K562 (cell line): Measurements from ENCODE around the gene BRD3OS. TPM values are rescaled to one million over a fixed set of nuclear protein-coding genes. Genes with fewer than 3 reads are reported as not detected.

ENCODE experiments used
- MYC ChIP-seq, 2 experiments: fragments of 250-450 bp in 1 of 2; sonication (Bioruptor Pico) in 1 of 2; IDR thresholded peaks; 2 replicates each; pipeline versions ENCODE4 v1.5.1 to v1.6.1; 2012 to 2021; ENCODE audit warnings: low read depth in 2 of 2, borderline replicate concordance in 1 of 2, improper control_type of control experiment in 1 of 2, low read length in 1 of 2, mild to moderate bottlenecking in 1 of 2, moderate library complexity in 1 of 2
- NCOA2 ChIP-seq, 2 experiments: fragments of 450-650 bp; IDR thresholded peaks; 2 replicates each; pipeline ENCODE4 v1.6.1; 2018; ENCODE audit warnings: mild to moderate bottlenecking in 2 of 2, moderate library complexity in 1 of 2; ENCODE audit not compliant: partially characterized antibody in 2 of 2
- NR2C1 ChIP-seq, 2 experiments: fragments of 450-650 bp; IDR thresholded peaks; 2 replicates each; pipeline ENCODE4 v1.6.1; 2017; ENCODE audit warnings: mild to moderate bottlenecking in 2 of 2, antibody characterized with exemption in 1 of 2, inconsistent platforms in 1 of 2, missing compliant biosample characterization in 1 of 2, missing genetic modification characterization in 1 of 2
- PCBP2 ChIP-seq: fragments of 200-400 bp; formaldehyde crosslinking; IDR thresholded peaks from 2 replicates; pipeline ENCODE4 v1.6.1; 2018; ENCODE audit warnings: low read length, low read depth, mild to moderate bottlenecking, moderate library complexity; ENCODE audit not compliant: poor library complexity, severe bottlenecking
- PURB ChIP-seq: sonication (generic); formaldehyde crosslinking; IDR thresholded peaks from 2 replicates; pipeline ENCODE4 v1.9.0; 2021; ENCODE audit warnings: low read depth, mild to moderate bottlenecking, missing genetic modification reagents
- SNRNP70 ChIP-seq: fragments of 200-400 bp; formaldehyde crosslinking; optimal IDR thresholded peaks from 2 replicates; pipeline ENCODE3; 2017; ENCODE audit warnings: low read depth, low read length
- TAF1 ChIP-seq: IDR thresholded peaks from 2 replicates; pipeline ENCODE4 v1.6.1; 2011; ENCODE audit warnings: mild to moderate bottlenecking, low read length, moderate library complexity; ENCODE audit not compliant: insufficient read depth, control insufficient read depth, severe bottlenecking; ENCODE audit errors: extremely low read depth
- polyA plus RNA-seq, 8 experiments: library from polyadenylated mRNA; depleted of rRNA in 4 of 8; stranded (reverse) in 5 of 8; unstranded in 3 of 8; fragments of >200 nt; fragmentation: Nextera tagmentation in 2 of 8; fragmentation: Illumina TruSeq in 1 of 8; extraction: Ambion mirVana in 2 of 8; extraction: Trizol in 1 of 8; gene quantifications; 2 replicates each; pipeline versions ENCODE4 v1.2.1 to v1.2.3, GENCODE V29; 2011 to 2014; ENCODE audit warnings: inconsistent platforms in 1 of 8, missing spikeins in 1 of 8
- total RNA-seq, 7 experiments: library from RNA; depleted of rRNA in 6 of 7; stranded (reverse); fragments of >200 nt in 6 of 7; fragmentation: Illumina TruSeq in 2 of 7; extraction: Trizol in 2 of 7; gene quantifications; 2 replicates each; pipeline versions ENCODE4 v1.2.1 to v1.2.3, GENCODE V29; 2011 to 2021; ENCODE audit warnings: low replicate concordance in 1 of 7
- TF ChIP-seq, protein P1 (sequence below): fragments of 450-650 bp; formaldehyde crosslinking; IDR thresholded peaks from 2 replicates; pipeline ENCODE4 v1.4.0; 2020; ENCODE audit warnings: mild to moderate bottlenecking, moderate library complexity
- TF ChIP-seq, protein P2 (sequence below): fragments of 450-650 bp; IDR thresholded peaks from 2 replicates; pipeline ENCODE4 v1.6.1; 2017; ENCODE audit warnings: antibody characterized with exemption, mild to moderate bottlenecking

Gene BRD3OS
- total and polyA plus RNA-seq, 9 of the 15 experiments (the other 6 are each of a cell fraction or from before 2014, with no cell fraction given), result 1.1 to 8.7 (median 5.9) TPM

DNA sequence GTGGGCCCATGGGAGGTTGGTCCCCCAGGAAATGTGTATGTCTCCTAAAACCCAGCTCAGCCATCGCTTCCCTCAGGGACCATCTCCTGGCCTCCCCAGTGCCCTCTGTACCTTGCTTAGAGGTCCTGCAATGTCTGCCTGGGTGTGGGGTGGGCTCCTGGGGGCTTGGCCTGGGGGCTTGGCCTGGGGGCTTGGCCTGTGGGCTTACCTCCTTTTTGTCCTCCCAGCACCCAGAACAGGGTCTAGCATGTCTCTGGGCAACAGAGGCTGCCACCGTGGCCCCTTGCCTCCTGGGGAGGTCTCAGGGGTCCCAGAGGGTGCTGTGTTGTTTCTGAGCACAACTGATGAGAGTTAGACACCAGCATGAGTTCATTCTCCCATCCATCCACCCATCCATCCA, 22.5 kb upstream of the BRD3OS start (continued):
- TF ChIP-seq PCBP2, result no peak
- TF ChIP-seq NCOA2 (IDR thresholded peaks at IDR 0.05; ENCODE audit: partially characterized antibody in 2 of 2), result no peak
- no peak for TF ChIP-seq SNRNP70
- no peak for TF ChIP-seq MYC (IDR thresholded peaks at IDR 0.05; ENCODE audit: low read depth, low read length)
- no peak for TF ChIP-seq MYC (CRISPR knock-in tag; IDR thresholded peaks at IDR 0.05; ENCODE audit: borderline replicate concordance, low read depth)
- TF ChIP-seq, protein P1, sequence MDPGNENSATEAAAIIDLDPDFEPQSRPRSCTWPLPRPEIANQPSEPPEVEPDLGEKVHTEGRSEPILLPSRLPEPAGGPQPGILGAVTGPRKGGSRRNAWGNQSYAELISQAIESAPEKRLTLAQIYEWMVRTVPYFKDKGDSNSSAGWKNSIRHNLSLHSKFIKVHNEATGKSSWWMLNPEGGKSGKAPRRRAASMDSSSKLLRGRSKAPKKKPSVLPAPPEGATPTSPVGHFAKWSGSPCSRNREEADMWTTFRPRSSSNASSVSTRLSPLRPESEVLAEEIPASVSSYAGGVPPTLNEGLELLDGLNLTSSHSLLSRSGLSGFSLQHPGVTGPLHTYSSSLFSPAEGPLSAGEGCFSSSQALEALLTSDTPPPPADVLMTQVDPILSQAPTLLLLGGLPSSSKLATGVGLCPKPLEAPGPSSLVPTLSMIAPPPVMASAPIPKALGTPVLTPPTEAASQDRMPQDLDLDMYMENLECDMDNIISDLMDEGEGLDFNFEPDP (CRISPR knock-in tag), result no peak
- TF ChIP-seq PURB (CRISPR knock-in tag), result no peak
- TF ChIP-seq NR2C1 (IDR thresholded peaks at IDR 0.05), result no peak
- no peak for TF ChIP-seq NR2C1 (tag; IDR thresholded peaks at IDR 0.05)
- no peak for TF ChIP-seq TAF1
- TF ChIP-seq, protein P2, sequence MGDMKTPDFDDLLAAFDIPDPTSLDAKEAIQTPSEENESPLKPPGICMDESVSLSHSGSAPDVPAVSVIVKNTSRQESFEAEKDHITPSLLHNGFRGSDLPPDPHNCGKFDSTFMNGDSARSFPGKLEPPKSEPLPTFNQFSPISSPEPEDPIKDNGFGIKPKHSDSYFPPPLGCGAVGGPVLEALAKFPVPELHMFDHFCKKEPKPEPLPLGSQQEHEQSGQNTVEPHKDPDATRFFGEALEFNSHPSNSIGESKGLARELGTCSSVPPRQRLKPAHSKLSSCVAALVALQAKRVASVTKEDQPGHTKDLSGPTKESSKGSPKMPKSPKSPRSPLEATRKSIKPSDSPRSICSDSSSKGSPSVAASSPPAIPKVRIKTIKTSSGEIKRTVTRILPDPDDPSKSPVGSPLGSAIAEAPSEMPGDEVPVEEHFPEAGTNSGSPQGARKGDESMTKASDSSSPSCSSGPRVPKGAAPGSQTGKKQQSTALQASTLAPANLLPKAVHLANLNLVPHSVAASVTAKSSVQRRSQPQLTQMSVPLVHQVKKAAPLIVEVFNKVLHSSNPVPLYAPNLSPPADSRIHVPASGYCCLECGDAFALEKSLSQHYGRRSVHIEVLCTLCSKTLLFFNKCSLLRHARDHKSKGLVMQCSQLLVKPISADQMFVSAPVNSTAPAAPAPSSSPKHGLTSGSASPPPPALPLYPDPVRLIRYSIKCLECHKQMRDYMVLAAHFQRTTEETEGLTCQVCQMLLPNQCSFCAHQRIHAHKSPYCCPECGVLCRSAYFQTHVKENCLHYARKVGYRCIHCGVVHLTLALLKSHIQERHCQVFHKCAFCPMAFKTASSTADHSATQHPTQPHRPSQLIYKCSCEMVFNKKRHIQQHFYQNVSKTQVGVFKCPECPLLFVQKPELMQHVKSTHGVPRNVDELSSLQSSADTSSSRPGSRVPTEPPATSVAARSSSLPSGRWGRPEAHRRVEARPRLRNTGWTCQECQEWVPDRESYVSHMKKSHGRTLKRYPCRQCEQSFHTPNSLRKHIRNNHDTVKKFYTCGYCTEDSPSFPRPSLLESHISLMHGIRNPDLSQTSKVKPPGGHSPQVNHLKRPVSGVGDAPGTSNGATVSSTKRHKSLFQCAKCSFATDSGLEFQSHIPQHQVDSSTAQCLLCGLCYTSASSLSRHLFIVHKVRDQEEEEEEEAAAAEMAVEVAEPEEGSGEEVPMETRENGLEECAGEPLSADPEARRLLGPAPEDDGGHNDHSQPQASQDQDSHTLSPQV, result no peak
